ENCODE results near the gene PEX14. TPM values are rescaled to one million over a fixed set of nuclear protein-coding genes. Genes with fewer than 3 reads are reported as not detected.
A peak's percentile ranks its signal among the peaks of the same experiment; 100 is the strongest.

The PEX14 gene
- total RNA-seq, 4 donors from 2014 or later: 2.0 to 21.9 (median 5.3) TPM

- Histone ChIP-seq H3K4me1 (peaks cover 0 to 3% of the 10 kb centered on the region in 2 donors), H3K27ac (no peak overlapping the region), H3K4me3 (no peak overlapping the region), H3K27me3 (no peaks in the 10 kb centered on the region), H3K36me3 (no peaks in the 10 kb centered on the region), H3K9me3 (no peaks in the 10 kb centered on the region)
- intact Hi-C loops (cut with DNase I; ENCODE audit: low total_unique reads): no loop called here
- DNase-seq: no peak
- TF ChIP-seq POLR2A (IDR thresholded peaks at IDR 0.05): no peak
- no peak for TF ChIP-seq CTCF (IDR thresholded peaks at IDR 0.05)
These were observed 38.4 kb downstream of the PEX14 start for GRCh38 chr1:10513199-10513598.

GRCh38 chr1:10514490-10515235, 39.9 kb downstream of the PEX14 start:
- intact Hi-C loops (cut with DNase I; ENCODE audit: low total_unique reads): no loop called here
- Histone ChIP-seq H3K36me3 (no peaks in the 10 kb centered on the region), H3K27me3 (no peaks in the 10 kb centered on the region), H3K9me3 (no peaks in the 10 kb centered on the region), H3K4me1 (peaks cover 0 to 3% of the 10 kb centered on the region in 2 donors), H3K27ac (no peak overlapping the region), H3K4me3 (no peak overlapping the region)
- no peak for DNase-seq
- peak; percentile 50 to 59 (median 56) for TF ChIP-seq CTCF (IDR thresholded peaks at IDR 0.05)
- no peak for TF ChIP-seq POLR2A (IDR thresholded peaks at IDR 0.05)

- H3K4me1 ChIP-seq: peaks cover 0 to 3% of the 10 kb centered on the region in 2 donors
- intact Hi-C loops (cut with DNase I; ENCODE audit: low total_unique reads): no loop called here
- no peaks in the 10 kb centered on the region for H3K27me3 ChIP-seq
- H3K27ac ChIP-seq: no peak overlapping the region
- H3K36me3 ChIP-seq: no peaks in the 10 kb centered on the region
- no peaks in the 10 kb centered on the region for H3K9me3 ChIP-seq
- TF ChIP-seq POLR2A (IDR thresholded peaks at IDR 0.05) (no peak), CTCF (IDR thresholded peaks at IDR 0.05) (no peak)
- no peak for DNase-seq
- H3K4me3 ChIP-seq: no peak overlapping the region
These were observed 40.7 kb downstream of the PEX14 start for GRCh38 chr1:10515301-10515975.

GRCh38 chr1:10515976-10516750, 41.4 kb downstream of the PEX14 start:
- intact Hi-C loops (cut with DNase I; ENCODE audit: low total_unique reads): no loop called here
- no peaks in the 10 kb centered on the region for H3K36me3 ChIP-seq
- no peak for DNase-seq
- H3K27ac ChIP-seq: no peak overlapping the region
- H3K4me1 ChIP-seq: no peaks in the 10 kb centered on the region
- no peaks in the 10 kb centered on the region for H3K27me3 ChIP-seq
- H3K9me3 ChIP-seq: no peaks in the 10 kb centered on the region
- TF ChIP-seq POLR2A (IDR thresholded peaks at IDR 0.05) (no peak), CTCF (IDR thresholded peaks at IDR 0.05) (no peak)
- no peak overlapping the region for H3K4me3 ChIP-seq

All from uterus (tissue), 4 donors.